Prostate gland (tissue), 2 donors: ENCODE data around the gene TSPAN32. TPM values are rescaled to one million over a fixed set of nuclear protein-coding genes. Genes with fewer than 3 reads are reported as not detected.

Experiments
- DNase-seq: peaks from one replicate; pipeline ENCODE4 v3.0.0-alpha.2; 2019; ENCODE audit warnings: low spot score
- H3K27ac ChIP-seq, 2 donors: fragments of 200-600 bp; sonication (generic); 2 replicates each; pipeline ENCODE4 v1.5.1; 2017 to 2019
- H3K27me3 ChIP-seq: fragments of 200-600 bp; sonication (generic); replicated peaks from 2 replicates; pipeline ENCODE4 v1.5.1; 2019; ENCODE audit not compliant: insufficient read depth
- H3K36me3 ChIP-seq, 2 donors: fragments of 200-600 bp; sonication (generic); 1 replicate in 1 of 2; 2 replicates in 1 of 2; pipeline versions ENCODE4 v1.5.1 to v1.8.1; 2017 to 2019
- H3K4me1 ChIP-seq: fragments of 200-600 bp; sonication (generic); replicated peaks from 2 replicates; pipeline ENCODE4 v1.5.1; 2019
- H3K4me3 ChIP-seq, 2 donors: fragments of 200-600 bp; sonication (generic); 2 replicates each; pipeline ENCODE4 v1.5.1; 2017 to 2019
- H3K9me3 ChIP-seq: fragments of 200-600 bp; sonication (generic); 2 replicates; pipeline ENCODE4 v1.5.1; 2017
- CTCF ChIP-seq, 4 experiments: fragments of 200-600 bp in 2 of 4; fragments of 450-650 bp in 2 of 4; sonication (generic) in 2 of 4; IDR thresholded peaks; 1 replicate in 3 of 4; 2 replicates in 1 of 4; pipeline ENCODE4 v1.5.1; 2016 to 2019; ENCODE audit warnings: antibody characterized with exemption in 4 of 4, mild to moderate bottlenecking in 2 of 4, moderate library complexity in 2 of 4
- POLR2A ChIP-seq: fragments of 450-650 bp; IDR thresholded peaks from one replicate; pipeline ENCODE4 v1.6.1; 2016; ENCODE audit warnings: antibody characterized with exemption, mild to moderate bottlenecking
- POLR2AphosphoS5 ChIP-seq: sonication (generic); formaldehyde crosslinking; IDR thresholded peaks from one replicate; pipeline ENCODE4 v1.6.1; 2017; ENCODE audit warnings: antibody characterized with exemption
- WGBS: methylation state at CpG from one replicate; pipeline ENCODE4 v1.1.5; 2018; 5-methylcytosine and 5-hydroxymethylcytosine counted together
- intact Hi-C: fragments of 100-400 bp; cut with DNase I; formaldehyde crosslinking; loops from one replicate; pipeline ENCODE4 v1.14.2; 2022
- total RNA-seq, 2 donors: library from RNA; depleted of rRNA; stranded (reverse); fragments of >200 nt; gene quantifications; one replicate each; pipeline ENCODE4 v1.1.0, GENCODE V29; 2016

TSPAN32 gene
- total RNA-seq, 2 donors from 2014 or later: not detected

GRCh38 chr11:2261436-2262230, 40.2 kb upstream of the TSPAN32 start:
- no peak overlapping the region for H3K27ac ChIP-seq
- intact Hi-C loops: no loop called here
- TF ChIP-seq CTCF (IDR thresholded peaks at IDR 0.05): no peak
- TF ChIP-seq POLR2AphosphoS5: no peak
- no peak for TF ChIP-seq POLR2A
- WGBS: 86% methylated on average over 21 of the region's 21 CpGs
- H3K27me3 ChIP-seq: no peaks in the 10 kb centered on the region
- peaks cover 7% of the 10 kb centered on the region for H3K4me1 ChIP-seq
- H3K9me3 ChIP-seq: no peaks in the 10 kb centered on the region
- DNase-seq: peak; percentile 3
- H3K36me3 ChIP-seq: no peaks in the 10 kb centered on the region
- H3K4me3 ChIP-seq: no peak overlapping the region

- 94% methylated on average over 18 of the region's 18 CpGs for WGBS
- no peaks in the 10 kb centered on the region for H3K9me3 ChIP-seq
- no peak for DNase-seq
- H3K4me3 ChIP-seq: no peak overlapping the region
- H3K36me3 ChIP-seq: no peaks in the 10 kb centered on the region
- TF ChIP-seq CTCF (IDR thresholded peaks at IDR 0.05) (no peak), POLR2AphosphoS5 (no peak), POLR2A (no peak)
- no peak overlapping the region for H3K27ac ChIP-seq
- H3K4me1 ChIP-seq: peaks cover under 1% of the 10 kb centered on the region
- H3K27me3 ChIP-seq: no peaks in the 10 kb centered on the region
- intact Hi-C loops: no loop called here
These were observed 39.3 kb upstream of the TSPAN32 start for GRCh38 chr11:2262301-2263070.

DNA sequence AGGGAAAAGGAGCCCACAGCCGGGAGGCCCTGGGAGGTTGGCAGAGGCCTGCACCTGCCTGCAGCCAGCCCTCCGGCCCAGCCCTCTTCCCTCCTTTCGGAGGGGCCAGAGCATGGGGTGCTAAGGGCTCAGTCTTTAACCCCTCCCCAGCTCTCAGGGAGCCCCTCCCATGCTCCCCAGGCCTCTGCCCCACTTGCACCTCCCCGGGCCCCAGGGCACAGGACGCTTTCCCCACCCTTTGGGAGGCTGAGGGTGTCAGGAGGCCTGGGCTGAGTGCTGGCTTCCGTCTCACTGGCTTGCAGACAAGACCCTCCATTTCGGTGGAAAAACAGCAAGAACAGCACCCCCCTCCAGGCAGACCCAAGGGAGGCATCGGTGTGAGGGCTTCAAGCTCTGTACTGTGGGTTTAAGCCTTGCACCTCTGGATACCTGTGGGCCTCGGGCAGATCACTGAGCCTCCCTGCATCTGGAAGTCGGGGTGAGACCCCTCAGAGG, 38.7 kb upstream of the TSPAN32 start:
- H3K4me1 ChIP-seq: no peaks in the 10 kb centered on the region
- H3K36me3 ChIP-seq: no peaks in the 10 kb centered on the region
- no peaks in the 10 kb centered on the region for H3K9me3 ChIP-seq
- intact Hi-C loops: no loop called here
- no peak for DNase-seq
- WGBS: 73% methylated on average over 10 of the region's 10 CpGs
- H3K27ac ChIP-seq: no peak overlapping the region
- no peaks in the 10 kb centered on the region for H3K27me3 ChIP-seq
- TF ChIP-seq POLR2A (no peak), CTCF (IDR thresholded peaks at IDR 0.05) (no peak), POLR2AphosphoS5 (no peak)
- H3K4me3 ChIP-seq: no peak overlapping the region

GRCh38 chr11:2263724-2264360, 38.0 kb upstream of the TSPAN32 start:
- 98% methylated on average over 7 of the region's 13 CpGs for WGBS
- no peak overlapping the region for H3K4me3 ChIP-seq
- H3K27me3 ChIP-seq: no peaks in the 10 kb centered on the region
- H3K4me1 ChIP-seq: no peaks in the 10 kb centered on the region
- TF ChIP-seq CTCF (IDR thresholded peaks at IDR 0.05) (no peak), POLR2A (no peak), POLR2AphosphoS5 (no peak)
- no peaks in the 10 kb centered on the region for H3K9me3 ChIP-seq
- intact Hi-C loops: no loop called here
- DNase-seq: no peak
- no peak overlapping the region for H3K27ac ChIP-seq
- H3K36me3 ChIP-seq: no peaks in the 10 kb centered on the region
